Breast epithelium (tissue), 3 donors: Measurements from ENCODE around the gene CDH16.

ENCODE experiments used
- CTCF ChIP-seq, 3 donors: fragments of 450-650 bp; IDR thresholded peaks; one replicate each; pipeline ENCODE4 v1.5.1; 2016 to 2017; ENCODE audit warnings: antibody characterized with exemption in 3 of 3, mild to moderate bottlenecking in 3 of 3, moderate library complexity in 3 of 3
- POLR2A ChIP-seq: fragments of 450-650 bp; IDR thresholded peaks from one replicate; pipeline ENCODE4 v1.6.1; 2016; ENCODE audit warnings: antibody characterized with exemption, mild to moderate bottlenecking, moderate library complexity
- POLR2AphosphoS5 ChIP-seq, 3 donors: sonication (generic); formaldehyde crosslinking; IDR thresholded peaks; one replicate each; pipeline ENCODE4 v1.6.1; 2017; ENCODE audit warnings: antibody characterized with exemption in 3 of 3

- TF ChIP-seq POLR2A (no peak), CTCF (IDR thresholded peaks at IDR 0.05) (no peak), POLR2AphosphoS5 (IDR thresholded peaks at IDR 0.05) (no peak)
Measured at GRCh38 chr16:66869424-66869823, 49.3 kb downstream of the CDH16 start.
